Measurements from ENCODE around the gene PRUNE2.
"Not testable (repeated sequence)": the region's sequence is repeated elsewhere in the genome, so short reads cannot be mapped to it uniquely, and the experiment has no call there.

Gene PRUNE2

DNA sequence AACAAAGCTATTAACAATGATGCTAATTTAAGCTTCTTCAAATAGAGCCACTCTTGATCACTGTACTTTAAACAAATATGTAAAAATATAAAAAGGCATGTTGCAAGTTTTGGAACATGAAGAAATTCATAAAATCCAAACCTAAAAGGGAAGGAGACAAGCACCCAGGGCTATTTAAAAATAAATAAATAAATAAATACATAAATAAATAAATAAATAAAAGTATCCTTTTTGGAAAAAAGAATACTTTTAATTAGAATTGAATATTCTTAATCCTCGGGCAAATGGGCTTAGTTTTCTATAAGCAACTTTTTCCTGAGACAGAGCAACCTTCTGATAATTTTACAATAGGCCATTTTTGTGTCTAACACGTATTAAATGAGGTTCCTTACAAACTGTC is 289.1 kb downstream of the PRUNE2 start:
- no peak for DNase-seq

DNA sequence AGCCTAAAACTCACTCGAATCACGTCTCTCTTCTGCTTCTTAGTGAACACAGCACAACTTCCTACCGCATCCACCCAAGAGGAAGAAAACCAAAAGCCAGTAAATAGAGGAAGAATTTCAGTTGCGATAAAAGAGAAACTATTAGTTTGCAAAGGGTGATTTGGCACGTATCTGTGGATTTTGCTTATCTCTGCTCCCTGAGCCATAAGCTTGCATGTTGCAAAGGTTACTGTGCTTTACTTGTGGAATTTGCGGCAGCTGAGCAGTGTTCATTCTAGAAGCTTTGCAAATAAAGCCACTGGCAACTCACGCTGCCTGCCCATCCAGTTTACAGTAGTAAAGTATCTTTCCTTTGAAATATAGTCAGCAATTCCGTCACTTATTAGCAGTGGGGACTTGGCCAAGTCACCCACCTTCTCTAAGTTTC is 290.7 kb downstream of the PRUNE2 start:
- no peak for DNase-seq

DNA sequence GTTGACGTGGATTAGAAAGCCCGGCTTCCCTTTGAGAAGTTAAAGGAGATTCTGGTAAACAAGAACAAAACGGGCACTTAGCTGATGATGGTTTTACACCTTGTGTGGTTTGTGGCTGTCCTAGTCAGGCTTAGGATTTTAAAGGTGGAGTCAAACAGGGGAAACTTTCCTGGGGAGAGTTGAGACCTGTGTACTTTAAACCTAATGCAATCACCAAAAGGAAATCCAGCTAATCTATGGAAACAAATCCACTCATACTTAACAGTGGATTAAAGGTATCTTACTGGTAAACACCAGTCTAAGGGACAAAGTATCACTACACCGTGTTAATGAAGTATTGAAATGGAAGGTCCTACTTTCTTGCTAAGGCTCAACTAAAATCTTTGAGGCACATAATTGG is 291.9 kb downstream of the PRUNE2 start:
- DNase-seq, result no peak

DNA sequence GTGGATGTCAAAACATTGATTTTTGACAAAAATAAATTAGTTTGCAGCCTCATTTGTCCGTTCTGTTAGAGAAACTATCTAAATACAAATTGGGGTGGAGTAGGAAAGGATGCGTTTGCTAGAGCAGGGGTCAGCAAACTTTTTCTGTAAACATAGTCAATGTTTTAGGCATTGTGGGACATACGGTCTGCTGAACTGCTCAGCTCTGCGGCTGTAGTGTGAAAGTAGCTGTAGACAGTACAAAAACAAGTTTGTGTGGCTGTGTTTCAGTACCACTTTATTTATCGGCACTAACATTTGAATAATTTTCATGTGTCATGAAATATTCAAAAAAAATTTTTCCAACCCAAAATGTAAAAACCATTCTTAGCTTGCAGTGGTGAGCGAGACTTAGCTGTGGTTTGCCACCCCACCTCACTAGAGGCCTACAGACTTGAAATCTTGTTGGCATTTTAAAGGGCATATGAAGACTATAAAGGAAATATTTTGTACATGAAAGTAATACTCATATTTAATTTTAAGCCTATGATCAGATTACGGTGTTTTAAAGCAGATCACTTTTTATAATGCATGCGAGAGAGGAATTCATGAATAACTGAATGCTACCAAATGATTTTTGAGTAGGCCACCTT is 292.6 kb downstream of the PRUNE2 start:
- DNase-seq, result no peak

DNA sequence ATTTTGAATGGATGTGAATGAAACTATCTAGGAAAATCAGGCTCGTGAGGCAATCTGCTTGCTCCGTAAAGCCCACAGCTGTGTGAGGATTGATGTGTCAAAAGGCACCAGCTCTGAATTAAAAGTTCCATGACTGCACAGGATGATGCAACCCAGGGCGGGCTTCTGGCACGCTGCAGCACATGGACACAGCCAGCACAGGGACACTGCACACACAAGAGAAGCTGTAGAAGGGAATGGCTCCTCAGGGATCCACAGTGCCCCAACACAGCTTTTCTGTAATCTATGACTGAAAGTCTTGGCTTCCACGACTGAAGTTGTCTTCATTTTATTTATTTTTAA is 295.9 kb downstream of the PRUNE2 start:
- no peak for DNase-seq

DNA sequence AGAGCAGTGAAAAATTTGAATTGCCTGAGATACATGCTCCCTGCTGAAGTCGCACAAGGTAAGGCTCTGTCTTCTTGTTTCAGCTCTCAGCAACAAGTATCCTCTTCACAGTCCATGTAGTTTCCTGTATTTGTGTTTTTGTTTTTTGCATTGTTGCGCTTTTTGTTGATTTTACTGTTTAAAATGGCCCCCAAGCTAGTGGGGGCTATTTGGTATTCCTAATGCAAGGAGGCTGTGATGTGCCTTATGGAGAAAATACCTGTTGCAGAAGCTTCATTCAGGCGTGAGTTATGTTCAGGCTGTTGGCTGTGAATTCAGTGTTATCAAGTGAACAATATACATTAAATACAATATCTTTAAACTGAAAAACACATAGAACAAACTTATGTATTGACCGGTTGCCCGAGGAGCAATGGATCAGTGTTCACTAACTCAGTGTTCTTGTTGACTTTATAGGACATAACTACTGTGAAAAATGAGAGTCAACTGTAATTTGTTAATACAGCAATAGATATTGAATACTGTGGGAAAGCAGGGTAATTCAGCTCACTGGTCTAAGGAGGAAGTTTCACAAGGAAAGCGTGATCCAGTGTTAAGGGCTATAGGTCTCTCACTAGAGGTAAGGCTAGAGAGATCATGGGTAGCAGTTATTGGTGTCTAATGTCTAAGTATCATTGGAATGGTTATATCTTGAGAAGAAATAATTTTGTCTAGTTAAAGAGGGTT is 296.5 kb downstream of the PRUNE2 start:
- DNase-seq, result no peak

DNA sequence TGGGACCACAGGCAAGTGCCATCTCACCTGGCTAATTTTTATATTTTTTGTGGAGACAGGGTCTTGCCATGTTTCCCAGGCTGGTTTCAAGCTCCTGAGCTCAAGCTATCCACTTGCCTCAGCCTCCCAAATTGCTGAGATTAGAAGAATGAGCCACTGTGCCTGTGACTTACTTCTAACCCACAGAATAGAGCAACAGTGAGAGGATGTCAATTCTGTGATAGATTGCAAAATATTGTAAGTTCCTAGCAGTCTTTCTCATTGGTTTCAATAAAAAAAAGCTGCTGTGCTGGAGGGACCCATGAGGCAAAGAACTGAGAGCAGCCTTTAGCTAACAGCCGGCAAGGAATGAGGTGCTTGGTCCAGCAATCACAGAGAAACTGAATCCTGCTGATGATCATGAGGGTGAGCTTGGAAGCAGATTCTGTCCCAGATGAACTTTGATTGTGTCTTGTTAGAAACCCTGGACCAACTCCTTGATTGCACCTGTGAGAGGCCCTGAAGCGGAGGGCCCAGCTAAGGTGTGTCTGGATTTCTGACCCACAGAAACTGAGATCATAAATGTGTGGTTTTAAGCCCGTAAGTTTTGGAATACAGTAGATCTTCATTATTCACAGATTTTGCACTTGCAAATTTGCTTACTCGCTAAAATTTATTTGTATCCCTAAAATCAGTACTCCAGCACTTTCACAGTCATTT is 297.2 kb downstream of the PRUNE2 start:
- no peak for DNase-seq

DNA sequence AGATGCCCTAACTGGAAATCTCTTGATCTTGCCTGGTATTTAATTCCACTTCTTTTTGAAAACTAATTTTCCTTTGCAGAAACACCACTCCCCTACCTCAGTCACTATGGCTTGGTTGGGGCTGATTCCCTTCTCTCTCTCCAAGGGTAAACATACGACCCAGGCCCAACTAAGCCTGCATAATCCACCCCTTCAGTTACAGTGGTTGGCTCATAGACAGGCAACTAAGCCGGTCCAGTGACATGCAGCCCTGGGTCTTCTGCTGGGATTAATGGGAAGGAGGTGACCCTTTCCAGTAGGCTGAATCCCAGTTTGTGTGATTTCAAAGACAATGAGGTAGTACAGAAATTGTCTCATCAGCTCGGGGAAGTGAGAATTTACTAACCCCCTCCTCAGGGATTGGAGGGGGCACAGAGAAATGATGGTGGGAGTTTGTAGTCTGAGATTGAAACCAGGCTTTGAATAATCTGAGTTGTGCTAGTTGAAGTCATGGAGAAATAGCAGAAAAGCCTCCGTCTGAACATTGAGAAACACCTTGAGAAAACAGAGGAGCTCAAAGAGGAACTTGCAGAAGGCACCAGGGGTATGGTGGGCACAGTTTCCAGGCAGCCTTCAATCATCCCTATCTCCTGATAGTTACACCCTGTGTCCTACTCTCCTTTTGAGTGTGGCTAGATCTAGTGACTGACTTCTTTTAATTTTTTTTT is 298.0 kb downstream of the PRUNE2 start:
- no peak for DNase-seq

DNA sequence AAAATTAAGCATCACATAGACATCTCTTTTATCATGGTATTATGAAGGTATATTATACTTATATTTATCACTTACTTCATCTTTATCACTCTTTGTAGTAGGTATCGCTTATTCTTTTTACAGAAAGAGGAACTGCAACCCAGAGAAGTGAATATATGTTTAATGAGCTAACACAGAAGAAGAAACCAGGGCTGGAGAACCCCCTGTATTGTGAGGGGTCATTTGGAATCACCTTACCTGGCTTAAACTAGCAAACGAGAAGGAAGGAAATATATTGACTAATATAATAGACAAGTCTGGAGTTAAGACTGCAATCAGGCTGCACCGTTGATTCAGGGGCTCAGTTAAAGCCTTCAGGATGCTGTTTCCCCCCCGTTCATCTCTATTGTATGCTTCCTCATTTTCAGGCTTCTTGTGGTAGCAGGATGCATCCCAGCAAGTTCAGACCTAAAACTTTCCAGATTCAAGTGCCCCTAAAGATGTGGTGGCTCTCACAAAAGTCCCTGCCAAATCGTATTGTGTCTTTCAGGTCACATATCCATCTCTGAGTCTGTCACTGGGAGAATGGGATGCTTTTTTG is 300.5 kb downstream of the PRUNE2 start:
- no peak for DNase-seq

DNA sequence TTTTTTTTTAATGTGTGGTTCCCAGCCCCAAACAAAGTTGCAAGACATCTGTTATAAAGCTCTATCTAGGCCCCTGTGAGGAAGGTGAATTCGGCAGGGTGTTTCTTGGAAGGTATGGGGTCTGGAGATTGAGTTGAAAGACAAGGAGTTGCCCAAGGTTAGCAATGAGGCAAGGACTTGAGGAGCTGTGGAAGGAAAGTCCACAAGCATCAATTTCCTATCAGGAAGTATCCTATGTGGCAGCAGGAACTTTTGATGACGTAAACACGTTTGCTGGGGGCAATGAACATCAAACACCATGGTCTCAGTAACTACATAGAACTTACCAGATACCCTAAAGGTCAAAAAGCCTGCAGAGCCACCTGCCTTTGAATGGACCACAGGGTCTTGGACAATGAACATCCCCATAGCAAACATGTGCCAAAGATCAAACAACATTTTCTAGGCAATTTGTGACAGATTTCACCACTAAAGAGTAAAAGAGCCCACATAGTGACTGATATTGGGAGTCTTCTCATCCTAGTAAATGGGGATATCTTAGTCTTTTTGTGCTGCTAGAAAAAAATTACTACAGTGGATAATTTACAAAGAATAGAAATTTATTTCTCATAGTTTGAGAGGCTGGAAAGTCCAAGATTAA is 301.9 kb downstream of the PRUNE2 start:
- DNase-seq, result no peak

DNA sequence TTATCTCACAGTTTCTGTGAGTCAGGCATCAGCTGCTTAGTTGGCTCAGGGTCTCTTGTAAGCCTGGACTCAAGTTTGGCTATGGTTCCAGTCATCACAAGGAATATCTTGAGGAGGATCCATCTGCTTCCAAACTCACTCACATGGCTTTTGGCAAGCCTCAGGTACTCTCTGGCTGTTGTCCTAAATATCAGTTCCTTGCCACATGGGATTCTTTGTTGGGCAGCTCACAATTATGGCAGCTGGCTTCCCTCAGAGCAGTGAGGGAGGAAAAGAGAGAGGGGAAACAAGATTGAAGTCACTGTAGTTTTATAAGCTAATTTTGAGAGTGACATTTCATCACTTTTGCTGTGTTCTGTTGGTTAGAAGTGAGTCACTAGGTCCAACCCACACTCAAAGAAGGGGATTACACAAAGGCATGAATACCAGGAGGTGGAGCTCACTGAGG is 302.4 kb downstream of the PRUNE2 start:
- no peak for DNase-seq

DNA sequence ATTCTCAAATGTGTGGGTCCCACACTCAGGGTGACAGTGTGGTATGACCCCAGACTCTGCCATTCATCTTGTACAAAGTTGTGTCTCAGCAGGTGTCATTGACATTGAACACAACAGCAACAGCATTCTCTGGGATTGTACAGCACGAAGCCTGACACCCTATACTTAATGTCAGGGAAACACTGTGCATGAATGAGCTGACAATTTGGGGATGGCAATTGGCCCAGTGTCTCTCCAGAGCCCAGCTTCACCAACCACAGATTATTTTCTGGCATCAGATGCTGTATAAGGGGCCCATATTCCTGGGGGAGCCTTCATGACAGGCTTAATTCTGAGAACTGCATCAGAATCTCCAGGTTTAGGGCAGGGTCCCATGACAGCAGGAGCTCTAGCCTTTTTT is 303.7 kb downstream of the PRUNE2 start:
- DNase-seq, result no peak

DNA sequence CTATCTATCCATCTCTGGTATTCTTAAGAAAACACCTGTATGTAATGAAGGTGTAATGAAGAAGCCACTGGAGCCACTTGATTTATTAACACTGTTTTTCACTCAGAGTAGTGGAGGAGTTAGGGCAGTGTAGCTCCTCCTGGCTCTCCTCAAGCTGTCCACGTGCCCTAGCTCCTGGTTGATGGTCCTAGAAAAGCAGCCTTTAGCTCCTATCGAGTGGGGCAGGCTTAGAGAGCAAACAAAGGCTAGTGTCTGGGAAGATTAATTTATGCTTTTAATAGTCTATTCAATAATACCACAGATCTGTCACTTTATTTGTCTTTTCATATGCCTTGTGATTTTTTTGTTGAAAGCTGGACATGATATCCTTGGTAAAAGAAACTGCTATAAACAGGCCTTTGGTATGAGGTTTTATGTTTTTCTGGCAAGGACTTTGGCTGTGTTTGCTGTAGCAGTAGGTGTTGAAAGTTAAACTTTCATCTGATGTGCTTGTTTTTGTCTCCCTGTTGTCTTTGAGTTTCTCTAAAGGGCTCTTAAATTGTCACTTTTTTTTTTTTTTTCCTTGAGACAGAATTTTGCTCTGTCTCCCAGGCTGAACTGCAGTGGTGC is 305.8 kb downstream of the PRUNE2 start:
- DNase-seq, result no peak

DNA sequence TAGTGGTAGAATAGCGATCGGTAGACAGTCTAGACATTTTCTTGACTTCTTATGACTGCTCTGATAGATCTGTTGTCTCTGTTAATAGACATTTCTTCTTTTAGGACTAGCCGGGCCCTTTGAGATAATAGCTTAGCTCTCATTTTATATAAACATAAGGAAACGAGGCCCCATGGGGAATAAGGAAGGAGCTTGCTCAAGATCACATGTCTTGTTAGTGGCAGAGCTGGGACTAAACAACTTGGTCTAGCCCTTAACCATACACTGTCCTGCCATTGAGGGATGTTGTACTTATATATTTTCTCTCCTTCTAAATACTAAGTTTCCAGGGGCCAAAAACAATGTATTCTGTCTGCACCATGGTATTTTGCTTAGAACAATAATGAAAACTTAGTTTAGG is 306.9 kb downstream of the PRUNE2 start:
- DNase-seq, result no peak

DNA sequence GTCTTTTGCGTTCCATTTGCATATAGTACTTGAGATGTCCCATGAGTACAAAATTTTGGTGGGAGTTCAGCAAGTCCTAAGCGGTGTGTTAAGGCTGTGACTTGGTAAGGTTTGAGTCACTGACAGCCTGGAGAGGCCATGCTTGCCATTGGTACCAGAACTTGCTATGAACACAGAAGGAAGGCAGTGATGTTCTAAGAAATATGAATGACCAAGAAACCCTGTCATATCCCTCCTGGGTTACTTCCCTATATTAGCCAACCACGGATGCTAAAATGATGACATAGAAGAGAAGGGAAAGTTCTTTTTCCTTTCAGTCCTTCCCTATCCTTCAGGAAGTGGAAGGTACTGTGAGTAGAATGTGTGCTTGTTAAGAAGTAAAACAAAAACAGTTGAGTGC is 310.3 kb downstream of the PRUNE2 start:
- DNase-seq, result no peak

DNA sequence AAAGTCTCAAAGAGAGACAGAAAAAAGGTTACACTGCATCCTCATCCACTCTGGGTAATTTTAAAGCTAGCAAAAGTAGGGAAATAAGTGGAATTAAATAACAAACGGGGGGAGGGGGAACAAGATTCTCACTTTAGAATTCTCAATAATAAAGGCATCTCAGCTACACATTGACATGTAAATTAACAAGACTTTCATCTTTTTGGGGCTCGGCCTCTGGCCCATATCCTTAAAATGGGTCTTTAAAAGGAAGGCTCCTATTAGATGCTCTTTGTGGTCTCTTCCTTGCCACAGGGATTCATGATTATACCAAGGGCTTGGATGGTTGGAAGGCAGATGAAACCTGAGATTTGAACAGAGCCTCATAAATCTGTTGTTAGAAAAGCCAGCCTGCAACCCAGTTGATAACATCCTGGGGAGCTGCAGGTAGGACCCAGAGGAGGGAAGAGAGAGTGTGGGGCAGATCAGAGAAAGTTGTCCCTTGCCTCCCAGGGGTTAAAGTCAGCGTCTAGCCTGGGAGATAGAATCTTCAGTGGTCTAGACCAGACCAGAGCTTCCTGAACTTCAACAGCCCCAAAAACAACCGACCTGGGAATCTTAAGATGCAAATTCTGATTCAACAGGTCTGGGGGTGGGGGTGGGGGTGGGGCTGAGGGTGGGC is 311.0 kb downstream of the PRUNE2 start:
- DNase-seq, result no peak

DNA sequence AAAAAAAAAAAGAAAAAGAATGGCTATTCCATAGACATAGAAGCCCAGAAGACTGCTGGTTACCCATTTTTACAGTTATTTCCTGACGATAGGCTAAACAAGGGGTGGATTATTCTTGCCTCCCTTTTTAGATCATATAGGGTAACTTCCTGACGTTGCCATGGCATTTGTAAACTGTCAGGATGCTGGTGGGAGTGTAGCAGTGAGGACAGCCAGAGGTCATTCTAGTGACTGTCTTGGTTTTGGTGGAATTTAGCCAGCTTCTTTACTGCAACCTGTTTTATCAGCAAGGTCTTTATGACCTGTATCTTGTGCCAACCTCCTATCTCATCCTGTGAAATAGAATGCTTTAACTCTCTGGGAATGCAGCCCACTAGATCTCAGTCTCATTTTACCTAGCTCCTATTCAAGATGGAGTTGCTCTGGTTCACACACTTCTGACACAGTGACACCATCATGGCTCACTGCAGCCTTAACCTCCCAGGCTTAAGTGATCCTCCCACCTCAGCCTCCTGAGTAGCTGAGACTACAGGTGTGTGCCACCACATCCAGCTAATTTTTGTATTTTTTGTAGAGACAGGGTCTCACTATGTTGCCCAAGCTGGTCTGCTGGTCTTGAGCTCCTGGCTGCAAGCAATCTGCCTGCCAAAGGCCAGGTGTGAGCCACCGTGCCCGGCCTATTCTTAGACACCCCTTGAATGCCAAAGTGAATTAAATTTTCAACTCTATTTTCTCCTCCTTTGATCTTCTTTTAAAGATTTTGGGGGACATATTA is 311.8 kb downstream of the PRUNE2 start:
- not testable (repeated sequence) for DNase-seq

DNA sequence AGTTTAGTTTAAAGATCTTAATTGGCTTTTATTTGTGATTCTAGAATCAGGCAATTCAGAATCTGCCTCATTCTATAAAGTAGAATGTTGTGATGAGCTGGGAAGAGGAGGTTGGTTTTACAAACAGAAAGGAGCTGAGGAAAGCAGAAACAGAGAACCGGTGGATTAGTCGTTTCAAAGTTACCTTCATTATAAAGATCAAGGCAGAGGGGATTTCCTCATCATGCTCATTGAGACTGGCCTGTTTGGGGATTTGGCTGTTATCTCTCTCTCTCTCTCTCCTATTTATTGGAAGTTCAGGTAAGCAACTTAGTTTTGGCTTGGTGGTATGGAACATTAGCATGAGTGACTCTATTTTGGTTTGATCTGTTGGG is 313.0 kb downstream of the PRUNE2 start:
- no peak for DNase-seq

DNA sequence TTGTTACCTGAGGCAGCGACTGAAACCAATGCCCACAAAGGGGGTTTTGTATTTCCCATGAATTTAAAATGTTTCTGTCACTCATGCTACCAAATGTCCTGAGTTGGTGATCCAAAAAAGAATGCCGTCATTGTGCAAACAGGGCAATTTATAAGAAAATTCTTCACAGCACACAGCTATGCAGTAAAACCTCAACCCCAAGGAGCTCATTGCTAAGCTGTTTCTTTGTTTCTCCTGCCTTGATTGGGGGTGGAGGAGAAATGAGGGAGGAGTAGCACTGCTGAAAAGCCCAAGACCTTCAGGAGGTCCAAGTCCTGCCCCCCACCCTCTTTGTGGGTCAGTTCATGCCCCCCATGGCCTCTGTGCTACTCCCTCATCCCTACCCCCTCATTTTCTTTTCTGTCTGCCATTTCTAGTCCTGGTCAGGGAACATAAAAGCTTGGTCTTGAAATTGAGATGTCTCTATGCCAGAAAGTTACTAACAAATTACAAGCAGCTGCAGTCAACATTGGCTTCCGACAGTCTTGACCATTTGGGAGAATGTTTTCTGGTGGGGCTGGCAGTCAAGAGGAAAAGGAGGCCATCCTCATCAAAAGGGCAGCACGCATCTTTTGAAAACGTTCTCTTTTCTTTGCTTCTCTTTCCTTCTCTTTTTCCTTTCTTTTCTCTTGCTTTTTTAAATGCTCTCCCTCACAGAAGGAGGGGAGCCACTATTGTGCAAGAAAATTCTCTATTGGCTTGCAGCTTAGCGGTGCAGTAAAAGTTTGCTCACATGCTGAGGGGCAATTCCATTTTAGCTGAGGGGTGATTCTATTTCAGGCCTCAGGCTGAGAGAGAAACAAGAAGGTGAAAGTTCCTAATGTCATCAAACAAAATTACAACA is 313.6 kb downstream of the PRUNE2 start:
- DNase-seq, result no peak
